Measurements from ENCODE around the gene SENP6.

SENP6 gene

DNA sequence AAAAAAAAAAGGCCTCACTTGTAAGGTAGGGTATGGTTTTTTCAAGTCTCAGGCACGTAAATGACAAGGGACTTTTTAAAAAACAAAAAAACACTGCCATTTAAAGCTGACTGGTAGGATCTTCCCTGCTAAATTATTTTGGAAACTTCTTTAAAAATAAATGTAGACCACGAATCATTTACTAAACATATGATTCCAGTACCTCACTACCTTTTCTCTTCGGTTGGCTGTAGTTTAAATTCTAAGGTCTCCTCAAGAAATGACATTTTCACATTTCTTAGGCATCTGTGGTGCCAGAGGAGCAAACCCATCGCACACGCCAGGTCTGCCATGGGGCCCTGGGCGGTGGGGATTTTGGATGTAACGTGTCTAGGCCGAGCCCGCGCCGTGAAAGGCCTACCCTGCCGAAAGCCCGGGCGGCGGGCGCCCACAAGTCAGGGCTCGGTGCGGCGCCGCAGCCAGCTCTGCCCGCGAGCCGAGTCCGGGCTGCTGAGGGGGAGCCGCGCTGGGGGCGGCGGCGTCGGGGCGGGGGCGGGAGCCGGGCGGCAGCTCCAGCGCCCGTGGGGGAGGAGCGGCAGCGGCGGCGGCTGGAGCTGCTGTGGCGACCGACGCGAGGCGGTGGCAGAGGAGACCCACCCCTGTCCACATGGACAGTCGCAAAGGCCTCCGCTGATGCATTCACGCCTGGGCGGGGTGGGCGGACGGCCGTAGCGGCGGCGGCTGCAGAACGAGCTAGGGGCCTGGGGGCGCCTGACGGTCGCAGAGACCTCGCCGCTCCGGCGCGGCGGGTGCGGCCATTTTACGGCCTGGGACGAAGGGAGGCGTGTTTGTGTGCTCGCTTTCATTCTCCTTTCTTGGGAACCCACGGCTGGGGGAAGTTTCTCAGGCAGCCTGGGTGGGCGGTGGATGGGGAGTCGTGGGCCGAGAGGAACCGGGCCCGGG is at the start of gene SENP6 (continued):
- TF ChIP-seq ZNF155 (tag by site-specific recombination; IDR thresholded peaks at IDR 0.05) = no peak
- TF ChIP-seq ZNF23 (tag by site-specific recombination; IDR thresholded peaks at IDR 0.05; ENCODE audit: borderline replicate concordance) = no peak
- TF ChIP-seq WT1 (tag by site-specific recombination; IDR thresholded peaks at IDR 0.05) = no peak; the same call in 1 of the 2 replicates
- TF ChIP-seq, protein P1, sequence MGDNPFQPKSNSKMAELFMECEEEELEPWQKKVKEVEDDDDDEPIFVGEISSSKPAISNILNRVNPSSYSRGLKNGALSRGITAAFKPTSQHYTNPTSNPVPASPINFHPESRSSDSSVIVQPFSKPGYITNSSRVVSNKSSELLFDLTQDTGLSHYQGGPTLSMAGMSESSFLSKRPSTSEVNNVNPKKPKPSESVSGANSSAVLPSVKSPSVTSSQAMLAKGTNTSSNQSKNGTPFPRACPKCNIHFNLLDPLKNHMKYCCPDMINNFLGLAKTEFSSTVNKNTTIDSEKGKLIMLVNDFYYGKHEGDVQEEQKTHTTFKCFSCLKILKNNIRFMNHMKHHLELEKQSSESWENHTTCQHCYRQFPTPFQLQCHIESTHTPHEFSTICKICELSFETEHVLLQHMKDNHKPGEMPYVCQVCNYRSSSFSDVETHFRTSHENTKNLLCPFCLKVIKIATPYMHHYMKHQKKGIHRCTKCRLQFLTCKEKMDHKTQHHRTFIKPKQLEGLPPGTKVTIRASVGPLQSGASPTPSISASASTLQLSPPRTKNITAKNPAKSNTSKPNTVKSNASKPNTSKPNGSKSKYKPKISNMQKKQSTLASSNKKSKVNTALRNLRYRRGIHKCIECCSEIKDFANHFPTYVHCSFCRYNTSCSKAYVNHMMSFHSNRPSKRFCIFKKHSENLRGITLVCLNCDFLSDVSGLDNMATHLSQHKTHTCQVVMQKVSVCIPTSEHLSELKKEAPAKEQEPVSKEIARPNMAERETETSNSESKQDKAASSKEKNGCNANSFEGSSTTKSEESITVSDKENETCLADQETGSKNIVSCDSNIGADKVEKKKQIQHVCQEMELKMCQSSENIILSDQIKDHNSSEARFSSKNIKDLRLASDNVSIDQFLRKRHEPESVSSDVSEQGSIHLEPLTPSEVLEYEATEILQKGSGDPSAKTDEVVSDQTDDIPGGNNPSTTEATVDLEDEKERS (tag by site-specific recombination; IDR thresholded peaks at IDR 0.05) = no peak
- TF ChIP-seq GLIS1 (tag by site-specific recombination; IDR thresholded peaks at IDR 0.05) = peak; percentile 34; the same call in 1 of the 2 replicates
- TF ChIP-seq, protein P2, sequence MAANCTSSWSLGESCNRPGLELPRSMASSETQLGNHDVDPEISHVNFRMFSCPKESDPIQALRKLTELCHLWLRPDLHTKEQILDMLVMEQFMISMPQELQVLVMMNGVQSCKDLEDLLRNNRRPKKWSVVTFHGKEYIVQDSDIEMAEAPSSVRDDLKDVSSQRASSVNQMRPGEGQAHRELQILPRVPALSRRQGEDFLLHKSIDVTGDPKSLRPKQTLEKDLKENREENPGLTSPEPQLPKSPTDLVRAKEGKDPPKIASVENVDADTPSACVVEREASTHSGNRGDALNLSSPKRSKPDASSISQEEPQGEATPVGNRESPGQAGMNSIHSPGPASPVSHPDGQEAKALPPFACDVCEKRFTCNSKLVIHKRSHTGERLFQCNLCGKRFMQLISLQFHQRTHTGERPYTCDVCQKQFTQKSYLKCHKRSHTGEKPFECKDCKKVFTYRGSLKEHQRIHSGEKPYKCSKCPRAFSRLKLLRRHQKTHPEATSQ (tag by site-specific recombination; IDR thresholded peaks at IDR 0.05) = no peak; the same call in 1 of the 2 replicates
- no peak for TF ChIP-seq PRDM1 (tag by site-specific recombination; IDR thresholded peaks at IDR 0.05)
- TF ChIP-seq, protein P3, sequence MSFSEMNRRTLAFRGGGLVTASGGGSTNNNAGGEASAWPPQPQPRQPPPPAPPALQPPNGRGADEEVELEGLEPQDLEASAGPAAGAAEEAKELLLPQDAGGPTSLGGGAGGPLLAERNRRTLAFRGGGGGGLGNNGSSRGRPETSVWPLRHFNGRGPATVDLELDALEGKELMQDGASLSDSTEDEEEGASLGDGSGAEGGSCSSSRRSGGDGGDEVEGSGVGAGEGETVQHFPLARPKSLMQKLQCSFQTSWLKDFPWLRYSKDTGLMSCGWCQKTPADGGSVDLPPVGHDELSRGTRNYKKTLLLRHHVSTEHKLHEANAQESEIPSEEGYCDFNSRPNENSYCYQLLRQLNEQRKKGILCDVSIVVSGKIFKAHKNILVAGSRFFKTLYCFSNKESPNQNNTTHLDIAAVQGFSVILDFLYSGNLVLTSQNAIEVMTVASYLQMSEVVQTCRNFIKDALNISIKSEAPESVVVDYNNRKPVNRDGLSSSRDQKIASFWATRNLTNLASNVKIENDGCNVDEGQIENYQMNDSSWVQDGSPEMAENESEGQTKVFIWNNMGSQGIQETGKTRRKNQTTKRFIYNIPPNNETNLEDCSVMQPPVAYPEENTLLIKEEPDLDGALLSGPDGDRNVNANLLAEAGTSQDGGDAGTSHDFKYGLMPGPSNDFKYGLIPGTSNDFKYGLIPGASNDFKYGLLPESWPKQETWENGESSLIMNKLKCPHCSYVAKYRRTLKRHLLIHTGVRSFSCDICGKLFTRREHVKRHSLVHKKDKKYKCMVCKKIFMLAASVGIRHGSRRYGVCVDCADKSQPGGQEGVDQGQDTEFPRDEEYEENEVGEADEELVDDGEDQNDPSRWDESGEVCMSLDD (tag by site-specific recombination; IDR thresholded peaks at IDR 0.05) = no peak
- TF ChIP-seq ZNF416 (tag by site-specific recombination; IDR thresholded peaks at IDR 0.05) = no peak
- TF ChIP-seq, protein P4, sequence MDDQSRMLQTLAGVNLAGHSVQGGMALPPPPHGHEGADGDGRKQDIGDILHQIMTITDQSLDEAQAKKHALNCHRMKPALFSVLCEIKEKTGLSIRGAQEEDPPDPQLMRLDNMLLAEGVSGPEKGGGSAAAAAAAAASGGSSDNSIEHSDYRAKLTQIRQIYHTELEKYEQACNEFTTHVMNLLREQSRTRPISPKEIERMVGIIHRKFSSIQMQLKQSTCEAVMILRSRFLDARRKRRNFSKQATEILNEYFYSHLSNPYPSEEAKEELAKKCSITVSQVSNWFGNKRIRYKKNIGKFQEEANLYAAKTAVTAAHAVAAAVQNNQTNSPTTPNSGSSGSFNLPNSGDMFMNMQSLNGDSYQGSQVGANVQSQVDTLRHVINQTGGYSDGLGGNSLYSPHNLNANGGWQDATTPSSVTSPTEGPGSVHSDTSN (CRISPR knock-in tag; IDR thresholded peaks at IDR 0.05) = peak; percentile 79
- no peak for TF ChIP-seq ZNF664 (tag by site-specific recombination; IDR thresholded peaks at IDR 0.05)
- peak; percentile 22; the same call in 1 of the 2 replicates for TF ChIP-seq ZFP69B (tag by site-specific recombination; IDR thresholded peaks at IDR 0.05)
- TF ChIP-seq ZNF138 (tag by site-specific recombination; IDR thresholded peaks at IDR 0.05; ENCODE audit: borderline replicate concordance) = no peak
- TF ChIP-seq ZNF747 (tag by site-specific recombination; IDR thresholded peaks at IDR 0.05) = no peak
- no peak for TF ChIP-seq ZNF521 (tag by site-specific recombination; IDR thresholded peaks at IDR 0.05)
- TF ChIP-seq, protein P5, sequence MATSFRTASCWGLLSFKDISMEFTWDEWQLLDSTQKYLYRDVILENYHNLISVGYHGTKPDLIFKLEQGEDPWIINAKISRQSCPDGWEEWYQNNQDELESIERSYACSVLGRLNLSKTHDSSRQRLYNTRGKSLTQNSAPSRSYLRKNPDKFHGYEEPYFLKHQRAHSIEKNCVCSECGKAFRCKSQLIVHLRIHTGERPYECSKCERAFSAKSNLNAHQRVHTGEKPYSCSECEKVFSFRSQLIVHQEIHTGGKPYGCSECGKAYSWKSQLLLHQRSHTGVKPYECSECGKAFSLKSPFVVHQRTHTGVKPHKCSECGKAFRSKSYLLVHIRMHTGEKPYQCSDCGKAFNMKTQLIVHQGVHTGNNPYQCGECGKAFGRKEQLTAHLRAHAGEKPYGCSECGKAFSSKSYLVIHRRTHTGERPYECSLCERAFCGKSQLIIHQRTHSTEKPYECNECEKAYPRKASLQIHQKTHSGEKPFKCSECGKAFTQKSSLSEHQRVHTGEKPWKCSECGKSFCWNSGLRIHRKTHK (tag by site-specific recombination; IDR thresholded peaks at IDR 0.05) = no peak
- TF ChIP-seq, protein P6, sequence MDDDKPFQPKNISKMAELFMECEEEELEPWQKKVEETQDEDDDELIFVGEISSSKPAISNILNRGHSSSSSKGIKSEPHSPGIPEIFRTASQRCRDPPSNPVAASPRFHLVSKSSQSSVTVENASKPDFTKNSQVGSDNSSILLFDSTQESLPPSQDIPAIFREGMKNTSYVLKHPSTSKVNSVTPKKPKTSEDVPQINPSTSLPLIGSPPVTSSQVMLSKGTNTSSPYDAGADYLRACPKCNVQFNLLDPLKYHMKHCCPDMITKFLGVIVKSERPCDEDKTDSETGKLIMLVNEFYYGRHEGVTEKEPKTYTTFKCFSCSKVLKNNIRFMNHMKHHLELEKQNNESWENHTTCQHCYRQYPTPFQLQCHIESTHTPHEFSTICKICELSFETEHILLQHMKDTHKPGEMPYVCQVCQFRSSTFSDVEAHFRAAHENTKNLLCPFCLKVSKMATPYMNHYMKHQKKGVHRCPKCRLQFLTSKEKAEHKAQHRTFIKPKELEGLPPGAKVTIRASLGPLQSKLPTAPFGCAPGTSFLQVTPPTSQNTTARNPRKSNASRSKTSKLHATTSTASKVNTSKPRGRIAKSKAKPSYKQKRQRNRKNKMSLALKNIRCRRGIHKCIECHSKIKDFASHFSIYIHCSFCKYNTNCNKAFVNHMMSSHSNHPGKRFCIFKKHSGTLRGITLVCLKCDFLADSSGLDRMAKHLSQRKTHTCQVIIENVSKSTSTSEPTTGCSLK (tag by site-specific recombination; IDR thresholded peaks at IDR 0.05) = no peak
- TF ChIP-seq KLF10 (tag by site-specific recombination; IDR thresholded peaks at IDR 0.05) = 0 out of 2 replicates have a peak, but pooled peaks have one; percentile 12
- TF ChIP-seq ZNF157 (tag by site-specific recombination; IDR thresholded peaks at IDR 0.05) = no peak
- peak; percentile 56; the same call in 1 of the 2 replicates for TF ChIP-seq ZNF660 (tag by site-specific recombination; IDR thresholded peaks at IDR 0.05)
- TF ChIP-seq ZNF549 (tag by site-specific recombination; IDR thresholded peaks at IDR 0.05) = no peak
- no peak for TF ChIP-seq ZNF624 (tag by site-specific recombination; IDR thresholded peaks at IDR 0.05)
- peak; percentile 92 for TF ChIP-seq KLF1 (tag by site-specific recombination; IDR thresholded peaks at IDR 0.05)
- TF ChIP-seq ZNF404 (tag by site-specific recombination; IDR thresholded peaks at IDR 0.05) = no peak
- TF ChIP-seq, protein P7, sequence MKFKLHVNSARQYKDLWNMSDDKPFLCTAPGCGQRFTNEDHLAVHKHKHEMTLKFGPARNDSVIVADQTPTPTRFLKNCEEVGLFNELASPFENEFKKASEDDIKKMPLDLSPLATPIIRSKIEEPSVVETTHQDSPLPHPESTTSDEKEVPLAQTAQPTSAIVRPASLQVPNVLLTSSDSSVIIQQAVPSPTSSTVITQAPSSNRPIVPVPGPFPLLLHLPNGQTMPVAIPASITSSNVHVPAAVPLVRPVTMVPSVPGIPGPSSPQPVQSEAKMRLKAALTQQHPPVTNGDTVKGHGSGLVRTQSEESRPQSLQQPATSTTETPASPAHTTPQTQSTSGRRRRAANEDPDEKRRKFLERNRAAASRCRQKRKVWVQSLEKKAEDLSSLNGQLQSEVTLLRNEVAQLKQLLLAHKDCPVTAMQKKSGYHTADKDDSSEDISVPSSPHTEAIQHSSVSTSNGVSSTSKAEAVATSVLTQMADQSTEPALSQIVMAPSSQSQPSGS (tag by site-specific recombination; IDR thresholded peaks at IDR 0.05; ENCODE audit: low read depth) = no peak

Data from HEK293 (cell line).